Amniotic epithelial cell (primary cell): ENCODE measurements around the gene SYNGR4.

Source experiments
- DNase-seq: peaks from one replicate; pipeline ENCODE4 v3.0.0-alpha.2; 2010; ENCODE audit warnings: low read depth

Gene SYNGR4

DNA sequence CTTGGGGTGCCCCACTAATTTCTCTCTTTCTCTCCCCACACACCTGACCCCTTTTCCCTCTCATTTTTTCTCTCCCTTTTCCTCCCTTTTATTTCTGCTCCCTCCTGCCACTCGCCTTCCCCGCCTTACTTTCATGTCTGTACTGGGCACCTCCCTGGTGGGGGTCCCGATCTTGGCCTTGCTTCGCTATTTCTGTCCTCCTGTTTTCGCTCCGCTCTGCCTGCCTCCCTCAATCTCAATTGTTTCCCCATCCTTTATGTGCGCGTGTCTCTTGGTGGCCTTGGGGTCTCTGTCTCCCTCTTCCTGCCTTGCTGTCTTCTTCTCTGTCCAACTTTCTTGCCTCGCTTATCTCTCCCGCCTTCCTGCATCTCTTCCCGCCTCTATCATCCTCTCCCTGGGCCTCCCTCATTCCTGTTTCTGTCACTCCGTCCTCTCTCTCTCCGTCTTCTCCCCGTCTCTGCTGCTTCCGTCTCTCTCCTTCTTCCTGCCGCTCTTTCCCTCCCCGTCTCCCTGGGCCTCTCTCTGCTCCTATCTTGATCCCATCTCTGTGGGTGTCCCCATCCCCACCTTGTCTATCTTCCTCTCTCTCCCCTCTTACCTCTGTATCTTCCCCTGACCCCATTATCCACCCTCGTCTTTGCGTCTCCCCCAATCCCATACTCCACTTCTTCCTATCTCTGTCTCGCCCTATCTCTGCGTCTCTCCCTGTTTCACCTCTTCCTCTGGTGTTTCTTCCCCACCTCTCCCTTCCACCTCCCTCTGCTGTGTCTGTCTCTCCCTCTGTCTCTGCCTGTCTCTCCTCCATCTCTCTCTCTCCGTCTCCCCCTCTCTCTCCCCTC lies 33.3 kb downstream of the SYNGR4 start:
- no peak for DNase-seq

DNA sequence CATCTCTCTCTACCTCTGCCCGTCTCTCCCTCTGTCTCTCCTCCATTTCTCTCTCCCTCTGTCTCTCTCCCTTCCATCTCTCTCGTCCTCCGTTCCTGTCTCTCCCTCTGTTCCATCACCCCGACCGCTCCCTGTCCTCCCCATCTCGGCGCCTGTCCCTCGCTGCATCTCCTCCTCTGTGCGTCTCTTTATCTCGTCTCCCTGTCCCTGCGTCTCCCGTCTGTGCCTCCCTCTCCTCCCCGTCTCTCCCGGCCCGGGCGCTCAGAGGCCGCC lies 33.9 kb downstream of the SYNGR4 start:
- no peak for DNase-seq

GRCh38 chr19:48398375-48399235 lies 34.4 kb downstream of the SYNGR4 start:
- DNase-seq: peak; percentile 83

- peak; percentile 82 for DNase-seq
Observed at GRCh38 chr19:48400018-48400742, 36.0 kb downstream of the SYNGR4 start.

- no peak for DNase-seq
Observed at GRCh38 chr19:48401287-48401686, 37.1 kb downstream of the SYNGR4 start.

DNA sequence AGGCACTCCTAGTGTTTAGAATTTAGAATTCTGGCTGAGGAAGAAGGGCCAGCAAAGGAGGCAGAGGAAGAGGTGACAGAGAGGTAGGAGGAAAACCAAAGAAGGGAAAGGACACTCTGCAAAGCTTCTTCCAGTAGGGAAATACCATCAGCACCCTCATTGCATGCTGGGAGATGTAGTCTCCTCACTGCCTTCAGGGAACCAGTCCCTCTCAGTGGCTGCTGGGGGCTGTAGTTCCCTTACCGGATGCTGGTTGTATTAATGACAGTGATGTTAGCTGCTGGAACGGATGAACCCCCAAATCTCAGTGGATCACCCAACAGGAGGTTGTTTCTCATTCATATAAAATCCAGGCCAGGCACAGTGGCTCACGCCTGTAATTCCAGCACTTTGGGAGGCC lies 39.4 kb downstream of the SYNGR4 start:
- peak; percentile 73 for DNase-seq

DNA sequence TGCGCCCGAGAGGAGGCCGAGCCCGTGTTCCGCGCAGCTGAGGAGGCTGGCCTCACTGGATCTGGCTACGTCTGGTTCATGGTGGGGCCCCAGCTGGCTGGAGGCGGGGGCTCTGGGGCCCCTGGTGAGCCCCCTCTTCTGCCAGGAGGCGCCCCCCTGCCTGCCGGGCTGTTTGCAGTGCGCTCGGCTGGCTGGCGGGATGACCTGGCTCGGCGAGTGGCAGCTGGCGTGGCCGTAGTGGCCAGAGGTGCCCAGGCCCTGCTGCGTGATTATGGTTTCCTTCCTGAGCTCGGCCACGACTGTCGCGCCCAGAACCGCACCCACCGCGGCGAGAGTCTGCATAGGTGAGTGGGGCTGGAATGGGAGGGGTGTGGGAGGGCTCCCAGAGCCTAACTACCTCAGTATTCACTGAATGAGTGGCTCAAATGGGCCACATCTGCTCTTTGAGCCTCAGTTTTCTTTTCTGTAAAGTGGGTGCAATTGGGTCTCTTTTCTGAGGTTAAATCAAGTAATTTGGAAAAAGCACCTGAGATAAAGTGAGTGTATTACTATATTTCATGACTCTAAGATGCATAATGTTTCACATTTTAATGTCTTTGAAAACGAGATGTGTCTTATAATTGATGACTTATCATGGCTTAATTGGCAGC lies 41.0 kb downstream of the SYNGR4 start:
- no peak for DNase-seq

DNA sequence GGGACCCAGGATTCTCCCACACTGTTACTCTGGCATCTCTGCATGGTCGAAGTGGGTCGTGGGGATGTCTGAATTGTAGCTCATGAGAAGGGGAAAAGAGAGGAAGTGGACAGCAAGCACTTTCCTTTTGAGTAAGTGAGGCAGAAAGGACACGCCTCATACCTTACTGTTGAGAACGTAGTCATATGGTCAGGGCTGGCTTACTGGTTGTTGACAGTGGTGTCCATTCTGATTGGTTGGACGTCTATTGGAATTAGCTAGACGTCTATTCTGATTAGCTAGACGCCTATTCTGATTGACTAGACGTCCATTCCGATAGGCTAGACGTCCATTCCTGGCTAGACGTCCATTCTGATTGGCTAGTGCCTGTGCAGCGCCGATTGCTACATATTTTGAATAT lies 41.7 kb downstream of the SYNGR4 start:
- no peak for DNase-seq

- DNase-seq: no peak
Observed at GRCh38 chr19:48413879-48414587, 49.9 kb downstream of the SYNGR4 start.

DNA sequence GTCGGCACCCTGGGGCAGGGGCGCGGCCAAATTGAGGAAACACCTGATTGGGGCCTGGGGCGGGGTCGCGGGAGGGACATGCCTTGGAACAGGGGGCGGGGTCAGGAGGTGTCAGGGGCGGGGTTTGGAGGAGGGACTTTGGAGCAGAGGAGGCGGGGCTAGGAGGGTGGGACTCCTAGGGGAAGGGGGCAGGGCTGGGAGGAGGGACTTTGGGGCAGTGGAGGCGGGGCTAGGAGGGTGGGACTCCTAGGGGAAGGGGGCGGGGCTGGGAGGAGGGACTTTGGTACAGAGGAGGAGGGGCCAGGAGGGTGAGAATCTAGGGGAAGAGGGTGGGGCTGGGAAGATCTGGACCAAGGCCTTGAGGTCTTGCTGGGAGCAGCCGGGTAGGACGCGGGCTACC lies 51.2 kb downstream of the SYNGR4 start:
- peak; percentile 66 for DNase-seq

DNA sequence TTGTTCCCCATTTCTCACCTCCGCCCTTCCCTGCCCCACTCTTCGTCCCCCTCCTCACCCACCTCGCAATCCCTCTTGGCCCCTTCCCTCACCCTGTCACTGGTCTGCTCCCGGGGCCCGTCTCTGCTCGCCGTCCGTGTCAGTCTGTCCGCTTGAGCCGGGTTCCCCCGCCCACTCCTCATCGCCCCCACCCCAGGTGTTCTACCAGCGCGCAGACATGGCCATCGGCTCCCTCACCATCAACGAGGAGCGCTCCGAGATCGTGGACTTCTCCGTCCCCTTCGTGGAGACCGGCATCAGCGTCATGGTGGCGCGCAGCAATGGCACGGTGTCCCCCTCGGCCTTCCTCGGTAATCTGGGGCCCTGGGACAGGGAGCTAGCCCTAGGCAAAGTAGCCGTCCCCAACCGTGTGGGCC lies 51.6 kb downstream of the SYNGR4 start:
- DNase-seq: no peak

DNA sequence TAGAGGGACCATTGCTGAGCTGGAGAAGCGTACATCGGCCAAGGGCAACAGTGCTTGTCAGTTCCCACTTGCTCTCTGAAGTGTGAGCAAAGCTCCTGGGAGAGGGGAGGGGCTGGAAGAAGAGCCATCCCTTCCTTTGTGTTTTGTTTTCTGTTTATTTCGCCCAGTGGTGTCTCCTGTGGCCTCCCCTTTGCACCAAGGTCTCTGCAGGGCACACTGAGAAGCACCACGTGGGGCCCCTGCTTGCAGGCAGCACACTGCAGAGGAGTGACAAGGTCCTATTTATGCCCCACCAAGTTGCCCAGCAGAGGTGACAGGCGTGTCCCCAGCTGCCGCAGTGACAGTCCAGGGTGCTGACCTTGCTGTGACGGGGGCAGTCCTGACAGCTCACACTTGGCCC lies 53.3 kb downstream of the SYNGR4 start:
- DNase-seq: no peak

- peak; percentile 82 for DNase-seq
Observed at GRCh38 chr19:48418317-48419064, 54.3 kb downstream of the SYNGR4 start.

DNA sequence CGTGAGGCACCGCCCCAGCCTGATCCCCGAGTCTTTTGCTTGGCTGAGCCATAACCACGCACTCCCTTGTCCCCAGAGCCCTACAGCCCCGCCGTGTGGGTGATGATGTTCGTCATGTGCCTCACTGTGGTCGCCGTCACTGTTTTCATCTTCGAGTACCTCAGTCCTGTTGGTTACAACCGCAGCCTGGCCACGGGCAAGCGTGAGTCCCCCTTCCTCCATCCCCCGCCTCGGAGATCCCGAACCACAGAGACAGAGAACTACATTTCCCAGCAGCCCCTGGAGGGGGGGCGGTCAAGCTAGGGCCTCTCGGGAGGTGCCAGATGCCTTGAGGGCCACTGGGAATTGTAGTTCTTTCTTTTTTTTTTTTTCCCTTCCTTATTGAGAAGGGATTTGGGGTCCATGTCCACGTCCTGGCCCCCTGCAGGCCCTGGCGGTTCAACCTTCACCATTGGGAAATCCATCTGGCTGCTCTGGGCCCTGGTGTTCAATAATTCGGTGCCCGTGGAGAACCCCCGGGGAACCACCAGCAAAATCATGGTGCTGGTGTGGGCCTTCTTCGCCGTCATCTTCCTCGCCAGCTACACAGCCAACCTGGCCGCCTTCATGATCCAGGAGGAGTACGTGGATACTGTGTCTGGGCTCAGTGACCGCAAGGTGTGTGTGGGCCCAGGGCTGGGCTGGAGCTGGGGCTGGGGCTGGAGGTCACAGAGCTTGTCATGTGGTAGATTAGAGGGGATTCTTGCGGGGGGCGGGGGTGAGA lies 55.2 kb downstream of the SYNGR4 start:
- DNase-seq: peak; percentile 48

DNA sequence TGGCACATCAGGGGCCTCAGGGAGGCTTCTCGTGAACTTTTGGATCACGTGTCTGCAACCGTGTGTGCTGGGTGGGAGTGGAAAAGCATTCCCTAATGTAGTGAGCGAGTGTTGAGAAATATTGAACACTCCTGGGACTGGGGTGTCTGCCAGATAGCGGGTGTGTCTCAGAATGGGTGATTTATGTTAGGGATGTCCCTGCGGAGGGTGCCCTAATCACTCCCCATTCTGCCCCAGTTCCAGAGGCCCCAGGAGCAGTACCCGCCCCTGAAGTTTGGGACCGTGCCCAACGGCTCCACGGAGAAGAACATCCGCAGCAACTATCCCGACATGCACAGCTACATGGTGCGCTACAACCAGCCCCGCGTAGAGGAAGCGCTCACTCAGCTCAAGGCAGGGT lies 57.4 kb downstream of the SYNGR4 start:
- DNase-seq: no peak

GRCh38 chr19:48424694-48425219 lies 60.6 kb downstream of the SYNGR4 start:
- DNase-seq: peak; percentile 71
